MCF 10A (cell line): ENCODE data around the gene SAE1. TPM values are rescaled to one million over a fixed set of nuclear protein-coding genes. Genes with fewer than 3 reads are reported as not detected.

ENCODE experiments used
- BruUV-seq: library from RNA; stranded (reverse); fragments of 400-500 nt; replicated peaks from 2 replicates; lab custom pipeline; 2021; lab: Mats Ljungman, UMichigan
- CTCF ChIA-PET: fragments of 300-600 bp; sonication (Branson Sonifier 250); formaldehyde crosslinking; extraction: SDS; loops from one replicate; lab custom pipeline; 2021; ENCODE audit warnings: antibody characterized with exemption, inconsistent platforms; lab: Yijun Ruan, JAX
- POLR2A ChIA-PET: fragments of 300-600, 350-650 bp; sonication (Branson Sonifier 250); formaldehyde crosslinking; extraction: SDS; loops from one replicate; lab custom pipeline; 2020; ENCODE audit warnings: antibody characterized with exemption, inconsistent platforms; lab: Yijun Ruan, JAX
- DNase-seq: peaks from one replicate; pipeline ENCODE4 v3.0.0-alpha.2; 2018; ENCODE audit not compliant: unreplicated experiment
- H3K27ac Mint-ChIP-seq: one replicate; pipeline ENCODE4 v1.8.0; 2022; ENCODE audit warnings: mild to moderate bottlenecking, low read depth, mixed read lengths; ENCODE audit not compliant: unreplicated experiment
- H3K27me3 Mint-ChIP-seq: one replicate; pipeline ENCODE4 v1.8.0; 2022; ENCODE audit warnings: mixed read lengths; ENCODE audit not compliant: insufficient read depth, unreplicated experiment
- H3K36me3 Mint-ChIP-seq: one replicate; pipeline ENCODE4 v1.8.0; 2022; ENCODE audit warnings: mild to moderate bottlenecking, moderate library complexity, mixed read lengths; ENCODE audit not compliant: insufficient read depth, unreplicated experiment
- H3K4me1 Mint-ChIP-seq: one replicate; pipeline ENCODE4 v1.8.0; 2022; ENCODE audit warnings: mixed read lengths; ENCODE audit not compliant: insufficient read depth, unreplicated experiment
- H3K4me3 Mint-ChIP-seq: one replicate; pipeline ENCODE4 v1.8.0; 2022; ENCODE audit warnings: mild to moderate bottlenecking, moderate library complexity, mixed read lengths; ENCODE audit not compliant: unreplicated experiment
- H3K9me3 Mint-ChIP-seq: one replicate; pipeline ENCODE4 v1.8.0; 2022; ENCODE audit warnings: mixed read lengths; ENCODE audit not compliant: unreplicated experiment
- intact Hi-C: fragments of 100-400 bp; cut with micrococcal nuclease; formaldehyde crosslinking; loops from 2 replicates; pipeline ENCODE4 v1.14.1; 2022
- total RNA-seq: library from RNA; stranded (reverse); gene quantifications from 2 replicates; pipeline ENCODE4 v1.2.3, GENCODE V29; 2022
- TF ChIP-seq, protein P1 (sequence below): fragments of 200-600 bp; IDR thresholded peaks from one replicate; pipeline ENCODE4 v1.8.0; 2022; ENCODE audit warnings: antibody characterized with exemption, mild to moderate bottlenecking; ENCODE audit not compliant: unreplicated experiment

SAE1 gene
- total RNA-seq, 1 experiment from 2014 or later, result 81.7 TPM

DNA sequence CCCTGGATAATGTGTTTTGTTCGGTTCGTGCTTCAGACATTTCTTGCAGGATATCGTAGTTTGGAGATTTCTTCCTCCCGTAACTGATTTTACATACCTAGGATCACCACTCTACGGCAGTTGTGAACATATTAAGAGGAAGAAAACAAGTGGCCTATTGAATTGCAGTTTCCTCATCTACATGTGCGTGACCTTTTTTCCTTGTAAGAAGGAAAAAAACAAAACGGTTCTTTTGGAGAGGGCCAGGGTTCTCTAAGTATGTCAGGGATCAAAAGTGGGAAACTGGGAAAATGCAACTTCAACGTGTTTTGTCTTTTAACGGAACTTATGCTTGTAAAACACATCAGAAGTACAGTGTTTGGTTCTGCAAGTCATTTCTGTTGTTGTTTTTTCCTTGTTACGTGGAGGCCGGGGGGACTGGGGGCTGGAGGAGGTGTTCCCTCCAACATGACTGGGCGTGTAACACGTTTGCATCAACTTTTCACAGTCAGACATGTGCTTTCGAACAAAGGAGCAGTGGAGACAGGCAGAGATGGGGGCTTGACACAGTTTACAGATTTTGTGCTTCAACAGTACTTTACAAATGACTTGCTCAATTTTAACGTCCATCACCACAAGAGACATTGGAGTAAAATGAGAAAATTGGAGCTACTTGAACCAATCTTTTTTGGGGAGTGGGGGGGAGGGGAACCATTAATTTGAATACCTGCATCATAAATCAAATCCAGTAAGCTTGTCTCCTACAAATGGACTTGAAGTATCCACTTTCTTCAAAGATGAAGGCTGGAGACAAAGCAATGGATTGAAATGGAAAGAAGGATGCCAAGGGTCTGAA, 20.9 kb upstream of the SAE1 start:
- DNase-seq, result peak; percentile 77
- Mint-ChIP-seq H3K36me3 (peaks cover 30% of the 10 kb centered on the region), H3K4me1 (peaks cover 38% of the 10 kb centered on the region), H3K9me3 (no peaks in the 10 kb centered on the region), H3K4me3 (peak overlapping the region; percentile 94), H3K27ac (peak overlapping the region; percentile 99), H3K27me3 (no peaks in the 10 kb centered on the region)
- BruUV-seq, result no TSS peak
- ChIA-PET CTCF (interaction anchor here (1.3 kb wide), 1 partner anchor 14 kb away, joined by 4 read pairs; no protein-coding TSS in a partner anchor), POLR2A (interaction anchor here (0.7 to 5.2 kb wide), 20 partner anchors 8 to 509 kb away, joined by 3 to 49 read pairs (median 4); partner anchors contain the start of genes CALM3, NPAS1 and SAE1)
- intact Hi-C loops, result loop anchor here (5.0 kb wide), 1 partner anchor 72 kb away; no protein-coding TSS in a partner anchor
- TF ChIP-seq, protein P1, sequence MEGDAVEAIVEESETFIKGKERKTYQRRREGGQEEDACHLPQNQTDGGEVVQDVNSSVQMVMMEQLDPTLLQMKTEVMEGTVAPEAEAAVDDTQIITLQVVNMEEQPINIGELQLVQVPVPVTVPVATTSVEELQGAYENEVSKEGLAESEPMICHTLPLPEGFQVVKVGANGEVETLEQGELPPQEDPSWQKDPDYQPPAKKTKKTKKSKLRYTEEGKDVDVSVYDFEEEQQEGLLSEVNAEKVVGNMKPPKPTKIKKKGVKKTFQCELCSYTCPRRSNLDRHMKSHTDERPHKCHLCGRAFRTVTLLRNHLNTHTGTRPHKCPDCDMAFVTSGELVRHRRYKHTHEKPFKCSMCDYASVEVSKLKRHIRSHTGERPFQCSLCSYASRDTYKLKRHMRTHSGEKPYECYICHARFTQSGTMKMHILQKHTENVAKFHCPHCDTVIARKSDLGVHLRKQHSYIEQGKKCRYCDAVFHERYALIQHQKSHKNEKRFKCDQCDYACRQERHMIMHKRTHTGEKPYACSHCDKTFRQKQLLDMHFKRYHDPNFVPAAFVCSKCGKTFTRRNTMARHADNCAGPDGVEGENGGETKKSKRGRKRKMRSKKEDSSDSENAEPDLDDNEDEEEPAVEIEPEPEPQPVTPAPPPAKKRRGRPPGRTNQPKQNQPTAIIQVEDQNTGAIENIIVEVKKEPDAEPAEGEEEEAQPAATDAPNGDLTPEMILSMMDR, result no peak

DNA sequence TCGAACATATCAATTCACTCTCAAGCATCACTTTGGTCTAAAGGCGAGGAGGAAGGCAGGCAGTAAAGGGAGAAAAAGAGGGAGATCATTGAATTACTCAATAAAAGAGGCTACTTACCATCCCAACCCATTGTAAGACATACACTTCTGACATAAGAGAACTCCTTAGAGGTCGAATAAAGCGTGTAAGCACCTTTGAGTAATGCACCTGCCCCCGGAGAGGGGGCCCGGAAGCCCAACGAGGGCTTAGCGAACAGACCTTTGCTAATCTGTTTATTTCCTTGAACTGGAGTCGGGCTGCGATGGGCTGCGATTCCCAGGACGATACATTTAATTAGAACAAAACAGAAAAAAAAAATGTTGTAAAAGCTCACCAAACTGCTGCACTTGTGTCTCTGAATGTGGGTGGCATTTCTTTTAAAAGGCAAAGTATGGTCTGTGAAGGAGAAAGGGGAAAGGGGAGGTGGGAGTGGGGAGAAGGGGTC, 20.1 kb upstream of the SAE1 start:
- ChIA-PET CTCF (interaction anchor here (0.6 to 1.3 kb wide), 2 partner anchors 13 to 61 kb away, joined by 3 to 4 read pairs; no protein-coding TSS in a partner anchor), POLR2A (interaction anchor here (0.7 to 5.2 kb wide), 16 partner anchors 9 to 510 kb away, joined by 3 to 49 read pairs (median 4); partner anchors contain the start of genes CALM3 and SAE1)
- Mint-ChIP-seq H3K27me3 (no peaks in the 10 kb centered on the region), H3K4me1 (peaks cover 38% of the 10 kb centered on the region), H3K9me3 (no peaks in the 10 kb centered on the region), H3K27ac (peak overlapping the region; percentile 99), H3K4me3 (peak overlapping the region; percentile 94), H3K36me3 (peaks cover 30% of the 10 kb centered on the region)
- DNase-seq, result peak; percentile 37
- intact Hi-C loops, result loop anchor here (5.0 kb wide), 1 partner anchor 73 kb away; no protein-coding TSS in a partner anchor
- TF ChIP-seq, protein P1, result no peak
- no TSS peak for BruUV-seq

DNA sequence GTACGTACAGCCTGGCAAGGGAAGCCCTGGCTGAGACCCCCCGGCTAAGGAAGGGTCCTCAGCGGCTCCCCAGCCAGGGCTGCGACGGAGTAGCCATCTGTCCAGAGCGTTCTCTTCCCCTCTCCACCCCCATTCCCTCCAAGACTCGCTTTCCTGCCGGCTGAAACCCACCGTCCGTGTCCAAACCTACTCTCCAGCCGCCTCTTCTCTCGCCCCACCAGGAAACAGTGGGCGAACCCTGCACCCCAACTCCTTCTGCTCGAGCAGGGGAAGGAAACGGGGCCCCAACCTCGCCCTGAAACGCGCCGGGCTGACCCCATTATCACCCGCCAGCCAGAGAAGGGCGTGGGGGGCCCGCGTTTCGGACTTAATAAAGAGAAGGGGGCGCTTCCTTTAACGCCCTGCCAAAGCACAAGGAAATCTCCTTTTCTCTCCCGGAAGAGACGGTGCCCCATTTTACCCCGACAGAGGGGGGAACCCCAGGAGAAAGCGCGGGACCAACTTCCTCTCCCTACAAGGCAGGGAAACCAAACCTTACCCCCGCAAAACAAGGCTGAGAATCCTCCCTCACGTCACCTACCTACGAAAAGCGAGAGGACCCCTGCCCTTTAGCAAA, 19.5 kb upstream of the SAE1 start:
- DNase-seq, result no peak
- no peaks in the 10 kb centered on the region for H3K9me3 Mint-ChIP-seq
- TF ChIP-seq, protein P1, result no peak
- peak overlapping the region; percentile 99 for H3K27ac Mint-ChIP-seq
- CTCF ChIA-PET, result interaction anchor here (0.6 to 1.3 kb wide), 2 partner anchors 13 to 62 kb away, joined by 3 to 4 read pairs; no protein-coding TSS in a partner anchor
- POLR2A ChIA-PET, result interaction anchor here (0.7 to 5.2 kb wide), 15 partner anchors 8 to 260 kb away, joined by 3 to 50 read pairs (median 4); partner anchors contain the start of genes AP2S1, SAE1 and TMEM160
- H3K4me1 Mint-ChIP-seq, result peaks cover 38% of the 10 kb centered on the region
- H3K36me3 Mint-ChIP-seq, result peaks cover 30% of the 10 kb centered on the region
- no peaks in the 10 kb centered on the region for H3K27me3 Mint-ChIP-seq
- intact Hi-C loops, result loop anchor here (5.0 kb wide), 1 partner anchor 74 kb away; no protein-coding TSS in a partner anchor
- H3K4me3 Mint-ChIP-seq, result peak overlapping the region; percentile 94
- no TSS peak for BruUV-seq
